SK-N-SH (cell line): ENCODE data around the gene STARD10.

Experiments used
- POLR2AphosphoS5 ChIP-seq: IDR thresholded peaks from 2 replicates; pipeline ENCODE4 v1.6.1; 2012; ENCODE audit warnings: low read depth, low read length
- SIN3A ChIP-seq: IDR thresholded peaks from 2 replicates; pipeline ENCODE4 v1.6.1; 2012; ENCODE audit warnings: low read depth, mild to moderate bottlenecking, low read length, moderate library complexity, borderline replicate concordance

- TF ChIP-seq SIN3A (no peak), POLR2AphosphoS5 (no peak)
Measured at GRCh38 chr11:72773696-72774095, 20.2 kb downstream of the STARD10 start.
